ENCODE data around the gene SELENOO.

Gene SELENOO

GRCh38 chr22:50189184-50189848, 11.5 kb upstream of the SELENOO start:
- peaks cover 59% of the 10 kb centered on the region for H3K4me1 Mint-ChIP-seq (ENCODE audit: low read depth)

DNA sequence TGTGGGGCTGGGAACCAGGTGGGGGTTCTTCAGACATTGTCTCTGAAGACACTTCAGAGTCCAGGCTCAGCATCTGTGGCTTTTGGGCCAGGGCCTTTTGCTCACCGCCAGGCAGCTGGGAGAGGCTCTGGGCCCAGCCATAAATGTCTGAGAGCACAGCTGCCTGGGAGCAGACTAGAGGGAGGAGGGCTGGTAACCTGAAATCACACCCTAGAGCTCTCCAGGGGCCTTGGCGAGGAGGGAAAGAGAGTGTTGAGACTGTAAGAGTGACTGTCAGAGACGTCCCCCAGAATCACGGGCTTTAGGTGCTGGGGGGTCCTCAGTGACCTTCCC, 11.0 kb upstream of the SELENOO start:
- no peaks in the 10 kb centered on the region for H3K27me3 Mint-ChIP-seq
- H3K4me1 Mint-ChIP-seq (ENCODE audit: low read depth) = peaks cover 56% of the 10 kb centered on the region
- no peaks in the 10 kb centered on the region for H3K9me3 Mint-ChIP-seq
- H3K27ac Mint-ChIP-seq = peak overlapping the region; percentile 79
- peaks cover 17% of the 10 kb centered on the region for H3K36me3 Mint-ChIP-seq (ENCODE audit: low read depth)
- H3K4me3 Mint-ChIP-seq = peak overlapping the region; percentile 86

More at GRCh38 chr22:50189184-50189848, 11.5 kb upstream of the SELENOO start:
- no peaks in the 10 kb centered on the region for H3K9me3 Mint-ChIP-seq
- H3K4me3 Mint-ChIP-seq = peak overlapping the region; percentile 41
- peak overlapping the region; percentile 79 for H3K27ac Mint-ChIP-seq
- H3K27me3 Mint-ChIP-seq = no peaks in the 10 kb centered on the region
- H3K36me3 Mint-ChIP-seq (ENCODE audit: low read depth) = peaks cover 17% of the 10 kb centered on the region

DNA sequence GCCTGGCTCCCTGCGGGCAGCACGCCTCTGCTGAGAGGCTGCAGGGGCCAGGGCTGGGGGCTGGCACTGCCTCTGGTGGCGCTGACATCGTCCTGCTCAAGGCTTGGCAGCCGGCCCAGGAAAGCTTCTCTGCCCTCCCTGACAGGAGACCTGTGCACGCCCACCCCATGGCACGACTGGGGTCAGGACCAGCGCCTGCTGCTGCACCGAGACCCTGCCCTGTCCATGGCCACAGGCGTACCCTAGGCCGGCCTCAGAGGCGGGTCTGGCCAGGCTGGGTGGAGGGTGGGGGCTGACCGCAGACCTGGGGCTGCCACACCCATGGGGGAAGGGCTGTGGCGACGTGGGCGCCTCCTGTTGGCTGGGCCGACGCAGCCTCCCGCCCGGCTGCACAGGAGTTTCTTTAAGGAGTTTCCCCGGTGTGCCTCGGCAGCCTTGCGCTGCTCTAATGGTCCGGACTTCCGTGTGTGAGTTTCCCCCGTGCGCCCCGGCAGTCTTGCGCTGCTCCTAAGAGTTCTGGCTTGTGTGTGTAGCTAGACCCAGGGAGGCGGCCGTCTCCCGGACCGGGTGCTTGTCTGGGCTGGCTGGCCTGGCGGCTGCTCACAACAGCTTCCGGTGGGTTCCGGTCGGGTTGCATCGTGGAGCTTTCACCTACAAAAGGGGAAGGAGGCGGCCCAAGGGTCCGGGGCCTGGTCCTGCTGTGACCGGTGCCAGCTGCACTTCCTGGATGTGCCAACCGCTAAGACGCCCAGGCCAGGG, 10.4 kb upstream of the SELENOO start:
- Mint-ChIP-seq H3K4me3 (peak overlapping the region; percentile 86), H3K27ac (peak overlapping the region; percentile 98), H3K4me1 (ENCODE audit: low read depth) (peaks cover 55% of the 10 kb centered on the region), H3K36me3 (ENCODE audit: low read depth) (peaks cover 17% of the 10 kb centered on the region), H3K9me3 (no peaks in the 10 kb centered on the region), H3K27me3 (no peaks in the 10 kb centered on the region)

GRCh38 chr22:50190941-50191741, 9.7 kb upstream of the SELENOO start:
- peak overlapping the region; percentile 86 for H3K4me3 Mint-ChIP-seq
- no peaks in the 10 kb centered on the region for H3K27me3 Mint-ChIP-seq
- H3K4me1 Mint-ChIP-seq (ENCODE audit: low read depth) = peaks cover 53% of the 10 kb centered on the region
- H3K9me3 Mint-ChIP-seq = no peaks in the 10 kb centered on the region
- peak overlapping the region; percentile 98 for H3K27ac Mint-ChIP-seq
- peaks cover 17% of the 10 kb centered on the region for H3K36me3 Mint-ChIP-seq (ENCODE audit: low read depth)

DNA sequence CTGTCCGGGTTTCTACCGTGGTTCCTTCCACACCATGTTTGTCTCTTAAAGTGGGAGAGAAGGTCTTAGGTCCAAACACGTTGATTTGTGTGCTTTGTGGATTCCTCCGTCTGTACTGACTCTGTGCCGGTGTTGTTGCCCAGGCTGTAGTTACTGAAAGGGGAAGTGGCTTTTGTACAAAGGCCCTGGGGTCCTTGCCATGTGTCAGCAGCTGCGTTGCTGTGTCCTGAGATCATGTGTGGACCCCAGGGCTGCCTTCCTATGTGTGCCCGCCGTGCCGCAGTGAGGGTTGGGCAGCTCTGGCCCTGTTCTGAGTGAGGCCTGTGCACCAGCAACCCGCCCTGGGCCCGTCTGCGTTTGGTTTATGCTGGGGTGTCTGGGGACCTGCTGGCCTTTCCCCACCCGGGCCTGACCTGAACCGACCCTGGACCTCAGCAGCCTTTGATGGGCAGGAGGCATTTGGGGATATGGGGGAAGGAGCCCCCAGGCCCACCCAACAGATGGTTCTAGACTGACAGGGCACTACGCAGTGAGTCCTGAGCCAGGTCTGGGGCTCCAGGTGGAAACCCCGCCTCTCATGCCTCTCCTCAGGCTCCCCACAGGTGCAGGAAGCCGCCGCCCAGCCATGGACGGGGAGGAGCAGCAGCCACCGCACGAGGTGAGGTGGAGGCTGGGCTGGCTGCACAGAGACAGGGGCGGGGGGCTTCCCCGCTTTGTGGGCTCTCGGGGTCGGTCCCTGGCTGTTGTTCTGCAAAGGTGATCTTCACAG, 8.2 kb upstream of the SELENOO start:
- peaks cover 48% of the 10 kb centered on the region for H3K4me1 Mint-ChIP-seq (ENCODE audit: low read depth)
- H3K4me3 Mint-ChIP-seq = peak overlapping the region; percentile 86
- peak overlapping the region; percentile 98 for H3K27ac Mint-ChIP-seq
- no peaks in the 10 kb centered on the region for H3K9me3 Mint-ChIP-seq
- no peaks in the 10 kb centered on the region for H3K27me3 Mint-ChIP-seq
- H3K36me3 Mint-ChIP-seq (ENCODE audit: low read depth) = peaks cover 14% of the 10 kb centered on the region

DNA sequence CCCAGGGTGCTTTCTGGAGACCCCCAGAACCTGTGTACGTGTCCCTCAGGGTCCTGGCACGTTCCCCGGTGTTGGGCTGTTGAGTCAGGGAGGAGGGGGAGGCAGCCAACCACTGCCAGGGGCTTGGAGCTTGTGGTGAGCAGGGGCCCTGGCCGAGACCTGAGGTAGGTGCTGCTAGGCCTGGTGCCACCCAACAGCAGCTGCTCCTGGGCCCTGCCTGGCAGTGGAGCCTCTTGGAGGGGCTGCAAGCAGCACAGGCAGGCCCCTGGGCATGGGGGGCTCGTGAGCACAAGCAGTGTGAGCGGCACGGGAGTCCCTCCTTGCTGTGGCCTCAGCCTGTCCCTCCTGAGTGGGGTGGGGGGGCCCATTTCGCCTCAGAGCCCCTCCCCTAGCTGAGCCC, 7.2 kb upstream of the SELENOO start:
- H3K4me1 Mint-ChIP-seq (ENCODE audit: low read depth) = peaks cover 41% of the 10 kb centered on the region
- no peak overlapping the region for H3K27ac Mint-ChIP-seq
- H3K9me3 Mint-ChIP-seq = no peaks in the 10 kb centered on the region
- no peak overlapping the region for H3K4me3 Mint-ChIP-seq
- no peaks in the 10 kb centered on the region for H3K27me3 Mint-ChIP-seq
- peaks cover 14% of the 10 kb centered on the region for H3K36me3 Mint-ChIP-seq (ENCODE audit: low read depth)

DNA sequence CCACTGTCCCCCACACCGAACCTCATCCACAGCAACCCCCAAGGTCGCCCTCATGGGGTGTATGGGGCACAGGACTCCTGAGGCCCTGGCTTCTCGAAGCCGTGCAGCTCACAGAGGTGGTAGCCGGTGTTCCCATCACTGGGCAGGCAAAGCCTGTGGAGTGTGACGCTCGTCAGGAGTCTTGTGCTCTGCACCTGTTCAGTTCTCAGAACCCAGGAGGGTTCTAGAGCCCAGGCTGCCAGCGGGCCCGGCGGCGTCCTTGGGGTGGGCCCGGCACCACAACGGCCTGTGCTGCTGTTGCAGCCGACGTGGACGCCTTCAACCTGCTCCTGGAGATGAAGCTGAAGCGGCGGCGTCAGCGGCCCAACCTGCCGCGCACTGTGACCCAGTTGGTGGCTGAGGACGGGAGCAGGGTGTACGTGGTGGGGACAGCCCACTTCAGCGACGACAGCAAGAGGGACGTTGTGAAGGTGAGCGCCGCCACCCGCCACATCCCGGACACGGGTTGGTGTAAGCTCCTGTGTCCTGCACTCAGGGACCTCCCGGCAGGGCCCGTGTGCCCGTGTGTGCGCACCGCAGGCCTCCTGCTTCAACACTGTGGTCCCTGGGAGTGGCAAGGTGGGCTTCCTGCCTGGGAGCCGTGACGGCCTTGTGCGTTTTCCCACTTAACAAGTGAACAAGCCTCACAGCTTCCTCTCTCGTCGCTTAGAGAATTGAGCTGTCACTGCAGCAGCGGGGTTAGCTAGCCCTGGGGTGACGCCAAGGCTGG, 6.6 kb upstream of the SELENOO start:
- Mint-ChIP-seq H3K9me3 (no peaks in the 10 kb centered on the region), H3K4me3 (no peak overlapping the region), H3K4me1 (ENCODE audit: low read depth) (peaks cover 37% of the 10 kb centered on the region), H3K27me3 (no peaks in the 10 kb centered on the region), H3K27ac (no peak overlapping the region), H3K36me3 (ENCODE audit: low read depth) (peaks cover 14% of the 10 kb centered on the region)

DNA sequence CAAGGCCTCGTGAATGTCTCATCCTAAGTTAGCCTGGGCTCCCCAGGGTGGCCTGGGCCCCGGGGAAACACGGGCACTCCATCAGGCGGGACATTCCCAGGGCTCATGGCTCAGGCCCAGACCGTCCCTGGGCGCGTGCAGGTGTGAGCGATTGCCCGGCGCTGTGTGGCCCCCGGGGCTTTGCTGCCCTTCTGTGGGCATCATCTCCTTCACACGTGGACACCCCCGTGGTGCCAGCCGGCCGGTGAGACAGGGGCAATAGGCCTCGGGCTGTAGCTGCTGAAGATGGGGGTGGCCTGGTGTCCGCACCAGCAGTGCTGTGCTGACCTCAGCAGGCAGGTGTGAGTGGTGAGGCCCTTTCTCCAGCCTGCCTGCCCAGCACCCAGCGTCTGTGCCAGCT, 4.6 kb upstream of the SELENOO start:
- H3K27ac Mint-ChIP-seq = no peak overlapping the region
- peaks cover 28% of the 10 kb centered on the region for H3K4me1 Mint-ChIP-seq (ENCODE audit: low read depth)
- no peaks in the 10 kb centered on the region for H3K9me3 Mint-ChIP-seq
- peaks cover 12% of the 10 kb centered on the region for H3K36me3 Mint-ChIP-seq (ENCODE audit: low read depth)
- no peaks in the 10 kb centered on the region for H3K27me3 Mint-ChIP-seq
- no peak overlapping the region for H3K4me3 Mint-ChIP-seq

- Mint-ChIP-seq H3K4me3 (no peak overlapping the region), H3K4me1 (ENCODE audit: low read depth) (peaks cover 22% of the 10 kb centered on the region), H3K36me3 (ENCODE audit: low read depth) (peaks cover 4% of the 10 kb centered on the region), H3K9me3 (no peaks in the 10 kb centered on the region), H3K27ac (no peak overlapping the region), H3K27me3 (no peaks in the 10 kb centered on the region)
These were observed 3.6 kb upstream of the SELENOO start for GRCh38 chr22:50197000-50197800.

- Mint-ChIP-seq H3K27ac (no peak overlapping the region), H3K4me1 (ENCODE audit: low read depth) (peaks cover 20% of the 10 kb centered on the region), H3K4me3 (no peak overlapping the region), H3K27me3 (no peaks in the 10 kb centered on the region), H3K36me3 (ENCODE audit: low read depth) (no peaks in the 10 kb centered on the region), H3K9me3 (no peaks in the 10 kb centered on the region)
These were observed 2.8 kb upstream of the SELENOO start for GRCh38 chr22:50197856-50198623.

- peaks cover 21% of the 10 kb centered on the region for H3K4me1 Mint-ChIP-seq (ENCODE audit: low read depth)
- H3K4me3 Mint-ChIP-seq = no peak overlapping the region
- H3K36me3 Mint-ChIP-seq (ENCODE audit: low read depth) = peaks cover 6% of the 10 kb centered on the region
- H3K27ac Mint-ChIP-seq = no peak overlapping the region
- no peaks in the 10 kb centered on the region for H3K9me3 Mint-ChIP-seq
- no peaks in the 10 kb centered on the region for H3K27me3 Mint-ChIP-seq
These were observed 2.2 kb upstream of the SELENOO start for GRCh38 chr22:50198624-50199017.

DNA sequence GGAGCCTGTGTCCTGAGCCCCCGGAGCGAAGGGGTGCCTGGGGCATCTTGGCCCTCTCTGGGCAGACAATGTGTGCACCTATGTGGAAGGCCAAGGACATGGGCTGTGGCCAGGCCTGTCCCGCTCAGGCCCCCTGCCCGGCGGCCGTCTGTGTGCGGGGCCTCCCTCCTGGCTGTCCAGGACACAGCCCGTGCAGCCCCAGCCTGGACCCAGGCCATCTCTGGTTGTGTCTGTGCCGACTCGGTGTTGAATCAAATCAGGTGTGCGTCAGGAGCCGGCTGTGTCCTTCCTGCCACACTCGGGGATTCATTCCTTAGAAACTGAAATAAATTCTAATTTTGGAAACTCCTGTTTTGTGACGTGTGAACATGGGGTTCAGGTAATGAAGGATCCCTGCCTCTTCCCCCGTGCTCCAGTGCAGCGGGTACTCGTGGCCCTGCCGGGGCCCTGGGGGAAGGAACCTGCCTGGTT, 1.5 kb upstream of the SELENOO start:
- Mint-ChIP-seq H3K36me3 (ENCODE audit: low read depth) (peaks cover 10% of the 10 kb centered on the region), H3K4me3 (peak overlapping the region; percentile 60), H3K9me3 (no peaks in the 10 kb centered on the region), H3K4me1 (ENCODE audit: low read depth) (peaks cover 25% of the 10 kb centered on the region), H3K27me3 (no peaks in the 10 kb centered on the region), H3K27ac (peak overlapping the region; percentile 65)
